ENCODE results near the gene SAMM50.

Gene SAMM50

DNA sequence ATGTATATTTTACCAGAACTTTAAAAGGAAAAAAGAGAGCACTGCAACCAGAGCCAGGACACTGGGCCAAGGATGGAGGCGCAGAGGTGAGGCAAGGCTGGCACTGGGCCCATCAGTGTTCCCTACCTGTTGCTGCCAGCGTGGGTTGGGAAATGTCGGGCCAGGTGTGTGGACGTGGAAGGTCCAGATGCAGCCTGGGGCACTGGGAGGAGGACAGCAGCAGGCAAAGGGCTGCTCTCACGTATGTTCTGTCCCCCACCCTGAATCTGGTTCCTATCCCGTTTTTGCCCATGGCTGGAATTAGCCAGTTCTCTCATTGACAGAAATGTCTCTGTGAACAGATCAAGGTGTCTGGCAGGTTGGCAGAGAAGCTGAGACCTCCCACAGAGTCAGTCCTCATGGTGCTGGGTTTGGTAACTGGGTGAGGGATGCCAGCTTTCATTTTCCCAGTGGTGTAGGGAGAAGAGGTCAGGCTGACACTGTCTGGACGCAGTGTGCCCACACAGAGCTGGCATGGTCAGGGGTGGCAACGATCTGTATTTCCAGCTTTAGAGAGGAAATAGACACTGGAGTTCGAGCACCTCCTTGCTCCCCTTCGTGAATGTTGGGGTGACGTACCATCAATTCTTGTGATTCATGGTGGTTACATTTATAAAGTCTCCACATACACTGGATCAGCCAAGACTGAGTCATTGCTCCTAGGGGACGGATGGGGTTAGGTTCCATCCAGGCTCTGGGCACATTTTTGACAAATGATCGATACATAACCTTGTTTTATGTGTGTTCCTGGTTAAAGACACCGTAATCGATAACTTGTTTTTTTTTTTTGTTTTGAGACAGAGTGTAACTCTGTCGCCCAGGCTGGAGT, 35.9 kb upstream of the SAMM50 start:
- no peak for DNase-seq (ENCODE audit: low read depth)

GRCh38 chr22:43921370-43921769, 33.9 kb upstream of the SAMM50 start:
- no peak for DNase-seq (ENCODE audit: low read depth)
- H3K4me3 ChIP-seq (ENCODE audit: low read depth, low read length): no peak overlapping the region

More for the DNA sequence above, 35.9 kb upstream of the SAMM50 start:
- no peak overlapping the region for H3K4me3 ChIP-seq (ENCODE audit: low read depth, low read length)
- TF ChIP-seq, protein P1, sequence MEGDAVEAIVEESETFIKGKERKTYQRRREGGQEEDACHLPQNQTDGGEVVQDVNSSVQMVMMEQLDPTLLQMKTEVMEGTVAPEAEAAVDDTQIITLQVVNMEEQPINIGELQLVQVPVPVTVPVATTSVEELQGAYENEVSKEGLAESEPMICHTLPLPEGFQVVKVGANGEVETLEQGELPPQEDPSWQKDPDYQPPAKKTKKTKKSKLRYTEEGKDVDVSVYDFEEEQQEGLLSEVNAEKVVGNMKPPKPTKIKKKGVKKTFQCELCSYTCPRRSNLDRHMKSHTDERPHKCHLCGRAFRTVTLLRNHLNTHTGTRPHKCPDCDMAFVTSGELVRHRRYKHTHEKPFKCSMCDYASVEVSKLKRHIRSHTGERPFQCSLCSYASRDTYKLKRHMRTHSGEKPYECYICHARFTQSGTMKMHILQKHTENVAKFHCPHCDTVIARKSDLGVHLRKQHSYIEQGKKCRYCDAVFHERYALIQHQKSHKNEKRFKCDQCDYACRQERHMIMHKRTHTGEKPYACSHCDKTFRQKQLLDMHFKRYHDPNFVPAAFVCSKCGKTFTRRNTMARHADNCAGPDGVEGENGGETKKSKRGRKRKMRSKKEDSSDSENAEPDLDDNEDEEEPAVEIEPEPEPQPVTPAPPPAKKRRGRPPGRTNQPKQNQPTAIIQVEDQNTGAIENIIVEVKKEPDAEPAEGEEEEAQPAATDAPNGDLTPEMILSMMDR (IDR thresholded peaks at IDR 0.05; ENCODE audit: control insufficient read depth, extremely low read depth, insufficient read depth): no peak

GRCh38 chr22:43922123-43922522, 33.1 kb upstream of the SAMM50 start:
- TF ChIP-seq, protein P1 (IDR thresholded peaks at IDR 0.05; ENCODE audit: control insufficient read depth, extremely low read depth, insufficient read depth): no peak
- DNase-seq (ENCODE audit: low read depth): no peak
- no peak overlapping the region for H3K4me3 ChIP-seq (ENCODE audit: low read depth, low read length)

More at GRCh38 chr22:43921370-43921769, 33.9 kb upstream of the SAMM50 start:
- TF ChIP-seq, protein P1 (IDR thresholded peaks at IDR 0.05; ENCODE audit: control insufficient read depth, extremely low read depth, insufficient read depth): no peak

DNA sequence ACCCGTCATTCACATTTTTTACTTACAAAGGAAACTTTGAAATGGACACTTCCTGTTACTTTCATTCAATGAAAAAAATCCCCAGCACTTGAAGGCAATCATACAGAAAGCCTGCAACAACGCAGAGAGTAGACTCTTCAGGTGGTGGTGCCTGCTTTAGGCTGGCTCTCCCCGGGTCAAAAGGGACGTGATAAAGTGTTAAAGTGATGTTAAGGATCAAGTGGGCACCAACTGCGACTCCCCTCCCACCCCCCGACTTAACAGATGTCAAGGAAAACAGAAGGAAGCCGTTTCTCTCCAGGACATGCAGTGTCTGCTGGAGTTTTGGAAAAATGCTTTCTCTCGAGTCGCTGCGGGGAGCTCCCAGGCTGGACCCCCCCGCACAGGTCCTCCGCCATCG, 32.1 kb upstream of the SAMM50 start:
- no peak overlapping the region for H3K4me3 ChIP-seq (ENCODE audit: low read depth, low read length)
- TF ChIP-seq, protein P1 (IDR thresholded peaks at IDR 0.05; ENCODE audit: control insufficient read depth, extremely low read depth, insufficient read depth): no peak
- no peak for DNase-seq (ENCODE audit: low read depth)

DNA sequence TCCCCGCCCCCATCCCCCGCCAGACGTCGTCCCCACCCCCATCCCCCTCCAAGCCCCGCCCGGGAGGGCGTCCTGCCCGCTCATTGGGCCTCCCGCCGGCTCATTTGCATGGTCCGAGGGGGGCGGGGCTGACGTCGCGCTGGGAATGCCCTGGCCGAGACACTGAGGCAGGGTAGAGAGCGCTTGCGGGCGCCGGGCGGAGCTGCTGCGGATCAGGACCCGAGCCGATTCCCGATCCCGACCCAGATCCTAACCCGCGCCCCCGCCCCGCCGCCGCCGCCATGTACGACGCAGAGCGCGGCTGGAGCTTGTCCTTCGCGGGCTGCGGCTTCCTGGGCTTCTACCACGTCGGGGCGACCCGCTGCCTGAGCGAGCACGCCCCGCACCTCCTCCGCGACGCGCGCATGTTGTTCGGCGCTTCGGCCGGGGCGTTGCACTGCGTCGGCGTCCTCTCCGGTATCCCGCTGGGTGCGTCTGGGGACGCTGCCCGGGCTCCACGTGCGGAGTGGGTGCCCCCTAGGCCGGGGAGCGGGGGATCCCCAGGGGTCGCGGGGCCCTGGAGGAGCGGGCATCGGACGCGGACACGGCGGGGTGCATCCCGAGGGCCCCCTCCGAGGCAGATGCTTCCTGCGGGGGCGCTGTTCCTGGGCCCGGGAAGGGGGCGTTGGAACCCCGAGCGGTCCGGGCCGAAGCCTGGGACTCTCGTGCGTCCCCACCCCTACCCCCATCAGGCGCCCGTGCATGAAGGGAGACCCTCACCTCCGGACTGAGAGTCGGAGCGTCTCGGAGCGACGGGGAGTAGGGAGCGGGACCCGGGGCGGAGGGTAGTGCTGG, 31.4 kb upstream of the SAMM50 start, which contains the start of gene PNPLA3:
PNPLA3 (plus strand) TSS at position 175 of the 834 bp plus-strand sequence; CDS start at position 282, 107 bp downstream.
- TF ChIP-seq, protein P1 (IDR thresholded peaks at IDR 0.05; ENCODE audit: control insufficient read depth, extremely low read depth, insufficient read depth): no peak
- peak; percentile 39 for DNase-seq (ENCODE audit: low read depth)
- H3K4me3 ChIP-seq (ENCODE audit: low read depth, low read length): peak within 1 kb of the TSS; percentile 53

DNA sequence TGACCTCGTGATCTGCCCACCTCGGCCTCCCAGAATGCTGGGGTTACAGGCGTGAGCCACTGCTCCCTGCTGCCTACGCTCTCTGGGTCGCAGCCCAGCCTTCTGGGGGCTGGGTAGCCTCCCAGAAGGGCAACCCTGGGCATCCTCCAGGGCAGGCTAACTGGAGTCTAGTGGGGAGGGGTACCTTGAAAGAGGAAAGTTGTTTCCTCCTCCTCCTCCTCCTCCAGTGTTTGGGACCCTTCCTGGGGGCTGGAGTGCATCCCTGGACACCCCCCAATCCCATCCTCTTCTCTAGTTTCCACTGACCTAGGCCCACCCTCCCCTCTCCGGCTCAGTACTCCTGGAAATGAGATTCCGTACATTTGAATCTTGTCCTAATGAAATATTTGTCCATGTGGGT, 30.4 kb upstream of the SAMM50 start:
- TF ChIP-seq, protein P1 (IDR thresholded peaks at IDR 0.05; ENCODE audit: control insufficient read depth, extremely low read depth, insufficient read depth): no peak
- no peak overlapping the region for H3K4me3 ChIP-seq (ENCODE audit: low read depth, low read length)
- no peak for DNase-seq (ENCODE audit: low read depth)
